Measurements from ENCODE around the gene CABLES1.

CABLES1 gene

GRCh38 chr18:23189768-23190661, 54.7 kb downstream of the CABLES1 start:
- DNase-seq (ENCODE audit: low read depth, low spot score), result no peak

GRCh38 chr18:23191232-23191631, 55.9 kb downstream of the CABLES1 start:
- DNase-seq (ENCODE audit: low read depth, low spot score), result no peak

GRCh38 chr18:23193742-23194141, 58.5 kb downstream of the CABLES1 start:
- no peak for DNase-seq (ENCODE audit: low read depth, low spot score)

- no peak for DNase-seq (ENCODE audit: low read depth, low spot score)
Observed at GRCh38 chr18:23194155-23194996, 59.1 kb downstream of the CABLES1 start.

- DNase-seq (ENCODE audit: low read depth, low spot score), result no peak
Observed at GRCh38 chr18:23194997-23195957, 60.0 kb downstream of the CABLES1 start.

GRCh38 chr18:23196119-23197007, 61.1 kb downstream of the CABLES1 start:
- DNase-seq (ENCODE audit: low read depth, low spot score), result no peak

GRCh38 chr18:23198217-23198845, 63.0 kb downstream of the CABLES1 start:
- DNase-seq (ENCODE audit: low read depth, low spot score), result no peak

GRCh38 chr18:23200756-23201155, 65.5 kb downstream of the CABLES1 start:
- DNase-seq (ENCODE audit: low read depth, low spot score), result no peak

GRCh38 chr18:23201741-23202140, 66.5 kb downstream of the CABLES1 start:
- DNase-seq (ENCODE audit: low read depth, low spot score), result no peak

GRCh38 chr18:23203891-23204432, 68.7 kb downstream of the CABLES1 start:
- no peak for DNase-seq (ENCODE audit: low read depth, low spot score)

GRCh38 chr18:23204589-23205235, 69.4 kb downstream of the CABLES1 start:
- DNase-seq (ENCODE audit: low read depth, low spot score), result no peak

- no peak for DNase-seq (ENCODE audit: low read depth, low spot score)
Observed at GRCh38 chr18:23205980-23206379, 70.7 kb downstream of the CABLES1 start.

- DNase-seq (ENCODE audit: low read depth, low spot score), result no peak
Observed at GRCh38 chr18:23207191-23207955, 72.1 kb downstream of the CABLES1 start.

- no peak for DNase-seq (ENCODE audit: low read depth, low spot score)
Observed at GRCh38 chr18:23207994-23208393, 72.7 kb downstream of the CABLES1 start.

GRCh38 chr18:23208600-23208999, 73.3 kb downstream of the CABLES1 start:
- no peak for DNase-seq (ENCODE audit: low read depth, low spot score)

GRCh38 chr18:23209031-23209430, 73.7 kb downstream of the CABLES1 start:
- no peak for DNase-seq (ENCODE audit: low read depth, low spot score)

- DNase-seq (ENCODE audit: low read depth, low spot score), result no peak
Observed at GRCh38 chr18:23209796-23210195, 74.5 kb downstream of the CABLES1 start.

- no peak for DNase-seq (ENCODE audit: low read depth, low spot score)
Observed at GRCh38 chr18:23210526-23210925, 75.2 kb downstream of the CABLES1 start.

All from activated CD4-positive, CD25-positive, alpha-beta regulatory T cell treated with anti-CD3 and anti-CD28 coated beads, Interleukin-2, amount 50 U/mL, for 16 hours (primary cell).